ENCODE measurements around the gene EIF3I. TPM values are rescaled to one million over a fixed set of nuclear protein-coding genes. Genes with fewer than 3 reads are reported as not detected.
"Not testable (repeated sequence)": the region's sequence is repeated elsewhere in the genome, so short reads cannot be mapped to it uniquely, and the experiment has no call there.

EIF3I gene
- total RNA-seq, 1 donor from 2014 or later = 284 TPM

GRCh38 chr1:32231843-32232432, 9.7 kb downstream of the EIF3I start:
- DNase-seq (ENCODE audit: low read depth in 2 of 2) = no peak

- DNase-seq (ENCODE audit: low read depth in 2 of 2) = no peak
Measured at GRCh38 chr1:32232558-32233304, 10.5 kb downstream of the EIF3I start.

- DNase-seq (ENCODE audit: low read depth in 2 of 2) = no peak
Measured at GRCh38 chr1:32234792-32235191, 12.6 kb downstream of the EIF3I start.

- no peak for DNase-seq (ENCODE audit: low read depth in 2 of 2)
Measured at GRCh38 chr1:32239337-32239736, 17.1 kb downstream of the EIF3I start.

GRCh38 chr1:32239790-32240139, 17.6 kb downstream of the EIF3I start:
- no peak for DNase-seq (ENCODE audit: low read depth in 2 of 2)

GRCh38 chr1:32240140-32240951, 18.1 kb downstream of the EIF3I start:
- peak in 1 of 2 donors; percentile 51 for DNase-seq (ENCODE audit: low read depth in 2 of 2)

- peak in 1 of 2 donors; percentile 77 for DNase-seq (ENCODE audit: low read depth in 2 of 2)
Measured at GRCh38 chr1:32241001-32241763, 19.0 kb downstream of the EIF3I start.

GRCh38 chr1:32242341-32242851, 20.2 kb downstream of the EIF3I start:
- DNase-seq (ENCODE audit: low read depth in 2 of 2) = peak in 1 of 2 donors; percentile 25

- peak in 1 of 2 donors; percentile 41 for DNase-seq (ENCODE audit: low read depth in 2 of 2)
Measured at GRCh38 chr1:32246888-32247273, 24.7 kb downstream of the EIF3I start, which contains the start of gene FAM167B. Gene FAM167B, plus strand, starts transcription at chr1:32247222. Its CDS starts 200 bp downstream, at chr1:32247422.

- DNase-seq (ENCODE audit: low read depth in 2 of 2) = no peak
Measured at GRCh38 chr1:32247452-32247851, 25.2 kb downstream of the EIF3I start.

- DNase-seq (ENCODE audit: low read depth in 2 of 2) = peak; percentile 72 to 84
Measured at GRCh38 chr1:32247983-32248889, 26.0 kb downstream of the EIF3I start.

GRCh38 chr1:32249831-32250525, 27.8 kb downstream of the EIF3I start:
- DNase-seq (ENCODE audit: low read depth in 2 of 2) = peak; percentile 91 to 92

- DNase-seq (ENCODE audit: low read depth in 2 of 2) = no peak
Measured at GRCh38 chr1:32250893-32251716, 28.9 kb downstream of the EIF3I start, which contains the start of gene LCK. Gene LCK, plus strand, starts transcription at chr1:32251265. Its CDS starts 23,065 bp downstream, at chr1:32274330.

GRCh38 chr1:32255072-32256071, 33.2 kb downstream of the EIF3I start:
- no peak for DNase-seq (ENCODE audit: low read depth in 2 of 2)

- DNase-seq (ENCODE audit: low read depth in 2 of 2) = no peak
Measured at GRCh38 chr1:32256473-32257226, 34.4 kb downstream of the EIF3I start.

GRCh38 chr1:32257227-32257508, 35.0 kb downstream of the EIF3I start:
- DNase-seq (ENCODE audit: low read depth in 2 of 2) = no peak

- DNase-seq (ENCODE audit: low read depth in 2 of 2) = not testable (repeated sequence)
Measured at GRCh38 chr1:32263236-32263593, 41.0 kb downstream of the EIF3I start.

Data from dermis microvascular lymphatic vessel endothelial cell (primary cell).